Measurements from ENCODE around the gene UBE2R2.
"Not testable (repeated sequence)": the region's sequence is repeated elsewhere in the genome, so short reads cannot be mapped to it uniquely, and the experiment has no call there.

Gene UBE2R2

DNA sequence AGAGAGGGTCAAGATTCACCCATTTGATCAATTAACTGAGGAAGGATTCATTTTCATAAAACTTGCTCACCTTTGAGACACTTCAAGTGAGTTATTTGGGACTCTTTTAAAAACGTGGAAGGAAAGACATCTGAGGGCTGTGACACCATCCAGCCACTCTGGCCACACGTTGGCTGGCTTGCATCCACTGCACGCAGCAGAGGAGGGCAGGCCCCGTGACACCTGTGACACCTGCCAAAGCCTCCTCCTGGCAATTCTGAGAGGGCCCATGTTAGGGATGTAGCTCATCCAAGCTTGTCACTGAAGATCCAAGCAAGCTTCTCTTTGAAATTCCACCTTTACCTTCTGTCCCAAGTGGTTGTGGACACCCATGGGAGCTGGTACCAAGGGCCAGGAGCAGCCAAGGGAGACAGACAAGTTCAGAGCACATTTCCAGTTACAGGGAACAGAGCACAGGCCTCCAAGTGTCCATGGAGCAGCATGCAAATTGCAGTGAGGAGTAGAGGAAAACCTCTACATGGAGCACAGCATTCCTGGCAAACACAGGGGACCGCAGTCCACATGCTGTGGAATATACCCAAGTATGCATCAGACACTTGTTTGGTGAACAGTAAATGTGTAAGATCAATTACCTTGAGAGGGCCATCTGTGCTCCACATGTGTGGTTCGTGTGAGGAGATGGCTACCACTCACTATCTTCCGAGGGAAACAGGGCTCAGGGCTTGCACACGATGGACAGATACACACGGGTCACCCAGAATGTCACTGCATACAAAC, 16.8 kb upstream of the UBE2R2 start:
- no peak for DNase-seq

DNA sequence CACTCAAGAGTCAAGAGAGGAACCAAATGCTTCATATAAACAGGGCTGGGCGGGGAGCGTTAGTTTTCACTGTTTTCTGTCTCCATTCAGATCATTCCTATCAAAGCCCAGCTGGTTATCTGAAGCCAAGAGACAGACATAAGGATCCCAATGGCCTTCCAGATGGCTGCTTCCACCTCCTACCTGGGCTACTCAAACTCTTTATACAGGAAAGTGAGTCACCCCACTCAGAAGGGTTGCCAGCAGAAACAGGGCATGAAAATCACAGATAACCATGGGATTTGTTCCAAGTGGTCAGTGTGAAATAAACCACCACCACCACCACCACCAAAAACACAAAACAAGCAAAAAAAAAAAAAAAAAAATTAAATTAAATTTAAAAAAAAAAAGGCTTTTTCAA, 16.1 kb upstream of the UBE2R2 start:
- DNase-seq, result no peak

DNA sequence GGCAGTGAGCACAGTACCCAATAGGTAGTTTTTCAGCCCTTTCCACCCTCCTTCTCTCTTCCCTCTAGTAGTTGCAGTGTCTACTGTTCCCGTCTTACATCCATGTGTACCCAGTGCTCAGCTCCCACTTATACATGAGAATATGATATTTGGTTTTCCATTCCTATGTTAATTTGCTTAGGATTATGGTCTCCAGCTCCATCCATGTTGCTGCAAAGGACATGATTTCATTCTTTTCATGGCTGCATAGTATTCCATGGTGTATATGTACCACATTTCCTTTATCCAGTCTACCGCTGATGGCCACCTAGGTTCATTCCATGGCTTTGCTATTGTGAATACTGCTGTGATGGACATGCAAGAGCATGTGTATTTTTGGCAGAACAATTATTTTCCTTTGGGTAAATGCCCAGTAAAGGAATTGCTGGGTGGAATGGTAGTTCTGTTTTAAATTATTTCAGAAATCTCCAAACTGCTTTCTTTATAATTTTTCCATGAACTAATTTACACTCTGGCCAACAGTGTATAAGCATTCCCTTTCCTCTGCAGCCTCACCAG, 14.9 kb upstream of the UBE2R2 start:
- not testable (repeated sequence) for DNase-seq

DNA sequence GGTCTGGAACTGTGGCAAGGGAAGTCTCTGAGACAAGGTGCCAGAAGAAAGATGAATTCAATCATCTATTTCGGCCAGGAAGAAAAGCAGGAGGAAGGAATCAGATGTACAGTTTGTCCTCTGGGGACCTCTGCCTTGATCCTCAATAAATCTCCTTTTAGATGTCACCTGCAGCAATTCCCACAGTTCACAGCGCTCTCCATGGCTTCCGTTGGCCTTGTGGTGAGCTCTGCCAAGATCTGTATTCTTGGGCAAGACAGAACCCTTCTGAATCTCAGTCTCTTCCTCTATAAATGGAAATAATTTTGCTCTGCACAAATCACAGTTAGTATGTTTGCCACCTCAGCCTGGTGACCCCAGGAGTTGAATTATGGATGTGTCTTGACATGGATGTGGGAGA, 12.8 kb upstream of the UBE2R2 start:
- not testable (repeated sequence) for DNase-seq

DNA sequence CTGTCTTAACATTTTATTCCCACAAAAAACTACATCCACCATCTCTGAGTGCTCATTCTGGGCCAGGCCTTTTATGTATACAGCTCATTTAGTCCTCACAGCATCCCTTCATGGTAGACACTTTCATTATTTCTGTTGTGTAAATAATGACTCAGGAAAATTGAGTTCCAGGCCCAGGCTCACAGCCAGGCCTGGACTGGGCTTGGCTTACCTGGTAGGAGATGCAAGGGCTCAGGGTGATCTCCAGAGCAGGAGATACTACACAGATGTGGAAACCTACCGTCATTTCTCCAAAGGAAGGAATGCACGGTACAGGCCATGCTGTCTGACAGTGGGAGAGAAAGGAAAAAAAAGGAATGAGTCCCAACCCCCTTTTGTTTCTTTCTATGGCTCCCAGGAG, 9.8 kb upstream of the UBE2R2 start:
- DNase-seq, result not testable (repeated sequence)

DNA sequence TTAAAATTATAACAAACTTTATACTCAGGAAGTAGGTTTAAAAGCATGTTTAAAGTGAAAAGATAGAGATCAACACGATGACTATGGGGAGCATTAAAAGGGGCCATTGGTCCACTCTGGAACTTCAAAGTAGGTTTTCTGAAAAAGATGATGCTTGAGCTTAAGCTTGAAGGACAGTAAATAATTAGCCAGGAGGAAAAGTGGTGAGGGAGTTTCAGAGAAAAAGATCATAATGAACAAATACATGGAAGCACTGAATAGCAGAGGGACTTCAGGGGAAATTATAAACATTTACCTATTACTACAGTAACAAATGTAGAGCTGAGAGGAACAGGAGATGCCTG, 8.0 kb upstream of the UBE2R2 start:
- DNase-seq, result not testable (repeated sequence)

DNA sequence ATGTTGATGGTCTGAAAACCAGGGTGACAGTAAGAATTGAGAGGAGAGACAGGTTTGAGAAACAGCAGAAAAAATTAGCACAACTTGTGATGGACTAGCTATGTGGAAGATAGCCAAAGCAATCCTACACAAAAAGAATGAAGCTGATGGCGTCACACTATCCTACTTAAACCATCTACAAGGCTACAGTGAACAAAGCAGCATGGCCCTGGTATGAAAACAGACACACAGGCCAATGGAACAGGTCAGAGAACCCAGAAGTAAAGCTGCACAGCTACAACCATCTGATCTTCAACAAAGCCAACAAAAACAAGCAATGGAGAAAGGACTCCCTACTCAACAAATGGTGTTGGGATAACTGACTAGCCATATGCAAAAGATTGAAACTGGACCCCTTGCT, 7.5 kb upstream of the UBE2R2 start:
- no peak for DNase-seq

DNA sequence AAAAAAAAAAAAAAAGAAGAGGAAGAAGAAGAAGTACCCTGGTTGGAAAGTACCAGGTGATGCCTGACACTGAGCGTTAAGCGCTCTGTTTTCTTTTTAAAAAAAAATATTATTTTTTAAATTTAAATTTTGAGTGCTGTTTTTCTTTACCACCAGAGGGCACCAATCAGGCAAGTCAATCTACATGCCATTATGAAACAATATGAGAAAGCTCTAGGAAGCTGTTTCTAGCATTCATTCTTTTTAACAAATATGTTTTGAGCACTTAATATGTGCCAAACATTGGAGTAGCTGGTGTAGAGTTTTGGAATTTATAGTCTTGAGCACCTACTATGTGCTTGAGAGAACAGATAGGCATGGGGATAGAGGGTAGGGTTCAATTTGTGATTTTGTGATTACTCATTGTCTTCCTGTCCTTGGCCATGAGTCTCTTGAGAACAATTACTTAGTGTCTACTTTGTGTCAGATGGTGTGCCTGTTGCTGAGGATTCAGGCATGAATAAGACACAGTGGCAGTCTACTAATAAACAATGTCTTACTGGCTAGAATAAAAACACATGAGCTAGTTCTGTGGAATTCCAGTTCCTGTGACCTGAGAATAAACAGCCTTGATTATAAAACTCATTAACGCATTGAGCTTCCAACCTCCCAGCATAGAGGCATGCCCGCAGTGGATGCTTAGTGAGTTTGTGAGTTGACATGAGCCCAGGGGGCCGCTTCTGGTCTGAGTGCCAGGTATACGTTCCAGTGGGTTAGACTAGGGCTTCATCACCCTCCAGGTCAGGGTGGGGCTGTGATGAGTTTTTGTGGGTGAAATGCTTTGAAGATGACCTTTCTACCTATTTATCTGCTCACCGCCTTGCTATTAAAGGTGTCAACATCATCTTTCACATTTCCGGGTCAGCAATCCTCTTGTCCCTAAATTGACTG, 3.0 kb upstream of the UBE2R2 start:
- no peak for DNase-seq

DNA sequence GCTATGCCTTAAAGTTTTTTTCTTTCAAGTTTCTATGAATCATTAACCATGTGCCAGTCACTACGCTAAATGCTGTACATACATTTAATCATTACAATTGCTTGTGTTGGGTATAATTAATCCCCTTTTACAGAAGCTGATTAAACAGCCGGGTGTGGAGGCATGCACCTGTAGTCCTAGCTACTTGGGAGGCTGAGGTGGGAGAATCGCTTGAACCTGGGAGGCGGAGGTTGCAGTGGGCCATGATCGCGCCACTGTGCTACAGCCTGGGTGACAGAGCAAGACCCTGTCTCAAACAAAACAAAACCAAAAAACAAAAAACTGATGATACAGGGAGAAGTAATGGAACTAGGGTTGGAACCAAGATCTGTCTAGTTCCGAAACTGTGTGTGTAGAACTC, 1.2 kb upstream of the UBE2R2 start:
- DNase-seq, result no peak

DNA sequence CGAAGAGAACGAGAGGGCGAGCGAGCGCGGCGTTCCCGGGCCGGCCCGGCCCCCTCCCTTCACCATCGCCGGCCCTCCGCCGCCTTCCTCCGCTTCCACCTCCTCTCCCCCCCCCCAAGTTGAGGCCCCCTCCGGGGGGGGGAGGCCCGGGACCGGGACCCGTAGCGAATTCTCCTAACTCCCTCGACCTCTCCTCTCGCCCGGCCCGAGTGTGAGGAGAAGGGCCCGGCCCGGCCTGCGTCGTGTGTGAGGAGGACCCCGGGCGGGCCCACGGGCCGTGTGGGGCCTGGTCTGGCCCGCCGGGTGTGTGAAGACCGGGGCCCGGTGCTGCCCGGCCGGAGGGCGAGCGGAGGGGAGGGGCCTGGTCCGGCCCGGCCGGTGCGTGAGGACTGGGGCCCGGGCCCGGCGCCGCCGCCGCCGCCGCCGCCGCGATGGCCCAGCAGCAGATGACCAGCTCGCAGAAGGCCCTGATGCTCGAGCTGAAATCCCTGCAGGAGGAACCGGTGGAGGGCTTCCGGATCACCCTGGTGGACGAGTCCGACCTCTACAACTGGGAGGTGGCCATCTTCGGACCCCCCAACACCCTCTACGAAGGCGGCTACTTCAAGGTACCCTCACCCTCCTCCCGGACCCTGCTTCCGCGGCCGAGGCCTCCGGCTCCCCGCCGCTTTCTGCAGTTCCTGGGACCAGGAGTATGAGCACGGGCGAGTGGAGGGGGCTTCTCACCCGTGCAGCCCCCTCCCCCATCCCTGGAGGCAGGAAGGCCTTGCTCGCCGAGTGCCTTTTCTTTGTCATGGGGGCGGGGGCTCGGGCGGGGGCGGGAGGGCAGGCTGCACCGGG, 587 bp downstream of the UBE2R2 start:
- peak; percentile 42 for DNase-seq

DNA sequence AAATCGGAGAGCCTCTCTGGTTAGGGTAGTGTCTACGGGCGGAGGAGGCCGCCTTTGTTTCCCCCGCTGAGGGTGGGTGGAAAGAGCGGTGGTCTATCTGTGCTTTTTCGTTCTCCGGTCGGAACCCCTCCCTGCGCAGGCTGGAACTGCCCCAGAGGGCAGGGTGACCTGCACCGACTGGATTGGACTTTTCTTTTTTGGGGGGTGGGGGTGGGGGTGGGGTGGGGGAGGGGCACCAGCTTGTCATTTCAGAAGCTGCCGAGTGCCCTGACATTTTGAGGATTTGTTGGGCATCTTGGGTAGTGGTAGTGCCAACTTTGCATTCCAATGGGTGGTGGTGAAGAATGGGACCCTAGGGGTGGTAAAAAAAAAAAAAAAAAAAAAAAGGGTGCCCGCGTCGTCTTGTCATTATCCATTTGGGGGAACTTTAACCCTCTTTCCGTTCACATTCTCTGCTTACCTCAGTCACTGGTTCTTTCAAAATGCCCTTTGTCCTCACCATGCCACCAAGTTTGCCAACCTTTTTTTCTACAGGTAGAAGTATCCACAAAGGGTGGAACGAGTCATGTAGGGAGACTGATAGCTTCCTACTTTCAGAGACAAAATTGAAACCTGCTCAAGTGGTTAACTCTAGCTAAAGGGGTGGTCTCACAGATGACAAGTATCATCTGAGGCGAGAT, 1.3 kb downstream of the UBE2R2 start:
- no peak for DNase-seq

DNA sequence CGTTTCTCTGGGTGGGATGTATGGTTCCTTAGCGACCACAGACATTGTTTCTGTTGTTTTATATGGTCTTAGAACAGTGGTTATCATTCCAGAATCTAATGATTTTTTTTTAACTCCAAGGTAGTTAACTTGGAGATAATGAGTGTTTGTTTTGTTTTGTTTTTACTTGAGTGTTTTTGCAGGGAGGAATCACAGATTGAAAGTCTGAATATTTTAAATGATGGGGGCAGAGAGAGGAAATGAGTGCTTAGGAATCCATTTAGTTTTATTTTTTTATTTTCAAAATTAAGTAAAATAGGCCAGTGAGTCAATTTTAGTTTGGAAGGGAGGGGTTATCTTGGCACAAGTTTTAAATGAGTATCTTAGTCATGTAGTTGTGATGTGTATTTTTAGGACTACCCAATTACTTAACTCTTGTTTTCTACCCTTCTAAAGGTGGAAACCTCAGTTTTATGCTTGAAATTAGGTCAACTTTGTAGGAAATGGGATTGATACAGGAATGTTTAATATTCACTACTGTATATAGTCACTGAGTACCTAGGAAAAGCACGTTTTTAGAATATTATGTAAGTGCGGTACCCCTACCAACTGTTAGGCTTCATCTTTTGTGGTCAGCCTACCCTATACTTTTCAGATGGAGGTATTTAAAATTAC, 2.0 kb downstream of the UBE2R2 start:
- no peak for DNase-seq

DNA sequence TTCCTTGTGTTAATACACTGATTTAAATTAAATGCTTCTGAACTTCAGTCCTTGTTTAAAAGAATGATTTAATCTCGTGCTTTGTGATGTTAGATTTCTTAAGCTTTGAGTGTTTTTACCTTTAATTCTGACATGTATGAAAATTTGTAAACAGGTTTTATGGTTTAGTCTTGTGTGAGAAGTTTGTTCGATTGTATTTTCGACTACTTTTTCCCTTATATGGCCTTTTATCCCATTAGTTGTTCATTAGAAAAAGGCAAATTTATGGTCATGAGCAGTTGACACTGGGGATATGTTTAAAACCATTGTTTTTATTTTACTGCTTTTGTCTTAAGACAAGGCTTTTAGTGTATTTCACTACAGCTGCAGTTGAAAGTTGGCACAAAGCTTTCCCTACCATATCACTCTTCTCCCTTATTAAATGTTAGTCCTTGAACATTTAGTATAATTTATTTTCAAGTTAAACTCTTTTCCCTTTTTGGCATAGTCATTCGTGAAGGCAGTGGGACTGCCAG, 3.3 kb downstream of the UBE2R2 start:
- no peak for DNase-seq

DNA sequence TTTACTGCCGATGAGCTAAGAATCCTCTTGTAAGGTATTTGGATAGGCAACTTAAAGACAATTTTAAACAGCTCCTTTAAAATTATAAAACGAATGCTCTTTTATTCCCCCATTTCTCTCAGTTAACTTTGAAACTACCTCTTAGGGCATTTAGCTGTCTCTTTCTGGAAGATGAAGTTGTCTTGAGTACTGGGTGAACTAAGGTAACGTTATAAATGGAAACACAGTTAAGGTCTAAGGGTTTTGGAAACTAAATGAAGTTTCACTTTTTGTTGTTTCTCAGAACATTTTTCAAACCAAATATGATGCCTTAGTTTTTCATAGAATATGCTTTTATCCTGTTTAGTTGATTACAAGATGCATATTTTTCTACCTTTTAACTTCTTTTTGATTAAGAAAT, 6.8 kb downstream of the UBE2R2 start:
- DNase-seq, result no peak

DNA sequence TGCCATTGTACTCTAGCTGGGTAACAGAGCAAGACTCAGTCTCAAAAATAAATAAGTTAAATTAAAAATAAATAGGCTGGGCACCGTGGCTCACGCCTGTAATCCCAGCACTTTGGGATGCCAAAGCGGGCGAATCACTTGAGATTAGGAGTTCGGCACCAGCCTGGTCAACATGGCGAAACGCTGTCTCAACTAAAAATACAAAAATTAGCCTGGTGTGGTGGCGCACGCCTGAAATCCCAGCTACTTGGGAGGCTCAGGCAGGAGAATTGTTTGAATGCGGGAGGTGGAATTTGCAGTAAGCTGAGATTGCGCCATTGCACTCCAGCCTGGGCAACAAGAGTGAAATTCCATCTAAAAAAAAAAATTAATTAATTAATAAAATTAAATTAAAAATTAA, 10.3 kb downstream of the UBE2R2 start:
- DNase-seq, result not testable (repeated sequence)

DNA sequence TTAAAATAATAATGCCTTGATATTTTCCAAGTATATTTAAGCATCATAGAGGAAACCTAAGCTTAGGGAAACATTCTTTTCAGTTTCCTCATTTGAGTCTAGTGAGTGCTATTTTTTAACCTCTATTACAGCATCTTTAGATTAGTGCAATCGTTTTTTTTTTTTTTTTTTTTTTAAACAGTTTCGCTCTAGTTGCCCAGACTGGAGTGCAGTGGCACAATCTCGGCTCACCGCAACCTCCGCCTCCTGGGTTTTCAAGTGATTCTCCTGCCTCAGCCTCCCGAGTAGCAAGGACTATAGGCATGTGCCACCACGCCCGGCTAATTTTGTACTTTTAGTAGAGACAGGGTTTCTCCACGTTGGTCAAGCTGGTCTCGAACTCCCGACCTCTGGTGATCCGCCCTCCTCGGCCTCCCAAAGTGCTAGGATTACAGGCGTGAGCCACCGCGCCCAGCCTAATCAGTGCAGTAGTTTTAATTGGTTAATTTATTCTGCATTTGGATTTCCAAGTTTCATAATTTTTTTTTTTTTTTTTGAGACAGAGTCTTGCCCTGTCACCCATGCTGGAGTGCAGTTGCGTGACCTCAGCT, 12.8 kb downstream of the UBE2R2 start:
- DNase-seq, result not testable (repeated sequence)

DNA sequence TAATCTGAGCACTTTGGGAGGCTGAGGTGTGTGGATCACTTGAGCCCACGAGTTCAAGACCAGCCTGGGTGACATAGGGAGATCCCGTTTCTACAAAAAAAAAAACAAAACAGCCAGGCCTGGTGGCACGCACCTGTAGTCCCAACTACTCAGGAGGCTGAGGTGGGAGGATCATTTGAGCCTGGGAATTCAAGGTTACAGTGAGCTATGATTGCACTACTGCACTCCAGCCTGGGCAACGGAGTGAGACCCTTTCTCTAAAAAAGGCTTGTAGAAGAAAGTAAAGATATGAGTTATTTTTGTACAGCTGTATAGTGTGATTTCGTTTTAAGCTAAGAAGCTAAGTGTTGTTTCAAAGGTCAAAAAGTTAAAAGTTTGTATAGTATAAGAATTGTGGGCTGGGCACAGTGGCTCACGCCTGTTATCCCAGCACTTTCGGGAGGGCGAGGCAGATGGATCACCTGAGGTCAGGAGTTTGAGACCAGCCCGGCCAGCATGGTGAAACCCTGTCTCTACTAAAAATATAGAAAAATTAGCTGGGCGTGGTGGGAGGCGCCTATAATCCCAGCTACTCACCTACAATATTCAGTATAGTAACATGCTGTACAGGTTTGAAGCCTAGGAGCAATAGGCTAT, 18.8 kb downstream of the UBE2R2 start:
- DNase-seq, result no peak

DNA sequence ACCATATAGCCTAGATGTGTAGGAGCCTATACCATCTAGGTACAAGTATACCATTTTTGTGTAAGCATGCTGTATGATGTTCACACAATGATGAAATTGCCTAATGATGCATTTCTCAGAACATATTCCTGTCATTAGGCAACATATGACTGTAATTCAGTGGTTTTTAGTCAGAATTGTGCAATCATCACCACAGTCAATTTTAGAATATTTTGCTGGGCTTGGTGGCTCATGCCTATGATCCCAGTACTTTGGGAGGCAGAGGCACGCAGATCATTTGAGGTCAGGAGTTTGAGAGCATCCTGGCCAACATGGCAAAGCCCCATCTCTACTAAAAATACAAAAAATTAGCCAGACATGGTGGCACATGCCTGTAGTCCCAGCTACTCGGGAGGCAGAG, 19.3 kb downstream of the UBE2R2 start:
- DNase-seq, result not testable (repeated sequence)

DNA sequence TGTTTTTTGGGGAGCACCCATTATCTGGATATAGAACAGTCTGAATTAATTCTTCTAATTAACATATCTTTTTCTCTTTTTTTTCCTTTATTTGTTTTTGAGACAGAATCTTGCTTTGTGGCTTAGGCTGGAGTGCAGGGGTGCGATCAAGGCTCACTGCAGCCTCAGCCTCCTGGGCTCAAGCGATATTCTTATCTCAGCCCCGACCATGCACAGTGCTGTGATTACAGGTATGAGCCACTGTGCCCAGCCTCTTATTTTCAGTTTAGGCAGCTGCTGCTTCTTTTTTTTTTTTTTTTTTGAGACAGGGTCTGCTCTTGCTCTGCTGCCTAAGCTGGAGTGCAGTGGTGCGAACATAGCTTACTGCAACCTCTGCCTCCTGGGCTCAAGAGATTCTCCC, 20.2 kb downstream of the UBE2R2 start:
- no peak for DNase-seq

DNA sequence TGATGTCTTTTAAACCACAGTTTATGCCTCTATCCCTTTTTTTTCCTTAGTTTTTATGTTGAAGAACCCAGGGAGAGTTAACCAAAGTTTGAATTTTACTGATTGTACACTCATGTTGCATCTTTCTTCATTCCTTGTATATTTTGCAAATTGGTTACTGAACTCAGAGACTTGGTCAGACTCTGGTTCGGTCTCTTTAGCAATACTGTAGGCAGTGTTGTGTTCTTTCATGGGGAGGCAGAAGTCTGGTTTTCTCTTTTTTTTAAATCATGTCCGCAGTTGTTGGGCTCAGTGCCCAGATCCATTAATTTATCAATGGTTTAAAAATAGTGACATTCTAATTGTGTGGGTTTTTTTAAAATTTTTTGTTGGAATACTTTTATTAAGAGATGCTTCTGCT, 23.4 kb downstream of the UBE2R2 start:
- no peak for DNase-seq

All from activated CD8-positive, alpha-beta memory T cell treated with anti-CD3 and anti-CD28 coated beads, Interleukin-2, amount 50 U/mL, for 4 hours (primary cell).